ENCODE measurements around the gene WDR4.

GRCh38 chr21:42845296-42845965, 33.9 kb downstream of the WDR4 start:
- TF ChIP-seq POLR2A (IDR thresholded peaks at IDR 0.05): no peak
- TF ChIP-seq, protein P1, sequence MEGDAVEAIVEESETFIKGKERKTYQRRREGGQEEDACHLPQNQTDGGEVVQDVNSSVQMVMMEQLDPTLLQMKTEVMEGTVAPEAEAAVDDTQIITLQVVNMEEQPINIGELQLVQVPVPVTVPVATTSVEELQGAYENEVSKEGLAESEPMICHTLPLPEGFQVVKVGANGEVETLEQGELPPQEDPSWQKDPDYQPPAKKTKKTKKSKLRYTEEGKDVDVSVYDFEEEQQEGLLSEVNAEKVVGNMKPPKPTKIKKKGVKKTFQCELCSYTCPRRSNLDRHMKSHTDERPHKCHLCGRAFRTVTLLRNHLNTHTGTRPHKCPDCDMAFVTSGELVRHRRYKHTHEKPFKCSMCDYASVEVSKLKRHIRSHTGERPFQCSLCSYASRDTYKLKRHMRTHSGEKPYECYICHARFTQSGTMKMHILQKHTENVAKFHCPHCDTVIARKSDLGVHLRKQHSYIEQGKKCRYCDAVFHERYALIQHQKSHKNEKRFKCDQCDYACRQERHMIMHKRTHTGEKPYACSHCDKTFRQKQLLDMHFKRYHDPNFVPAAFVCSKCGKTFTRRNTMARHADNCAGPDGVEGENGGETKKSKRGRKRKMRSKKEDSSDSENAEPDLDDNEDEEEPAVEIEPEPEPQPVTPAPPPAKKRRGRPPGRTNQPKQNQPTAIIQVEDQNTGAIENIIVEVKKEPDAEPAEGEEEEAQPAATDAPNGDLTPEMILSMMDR (IDR thresholded peaks at IDR 0.05): no peak
